Activated naive CD4-positive, alpha-beta T cell treated with anti-CD3 and anti-CD28 coated beads, Interleukin-2, amount 50 U/mL, for 72 hours (primary cell): ENCODE data around the gene CLEC11A. TPM values are rescaled to one million over a fixed set of nuclear protein-coding genes. Genes with fewer than 3 reads are reported as not detected.
A peak's percentile ranks its signal among the peaks of the same experiment; 100 is the strongest.
"Not testable (repeated sequence)": the region's sequence is repeated elsewhere in the genome, so short reads cannot be mapped to it uniquely, and the experiment has no call there.

Experiments
- ATAC-seq, 2 donors: fragments of 150-1000 bp; cut with Tn5 transposase; 2 replicates each; pipeline ENCODE4 v1.10.0; 2021; ENCODE audit warnings: mild to moderate bottlenecking in 2 of 2, moderate library complexity in 2 of 2
- DNase-seq, 2 donors: peaks; one replicate each; pipeline ENCODE4 v3.0.0; 2021 to 2022; ENCODE audit warnings: low spot score in 2 of 2
- H3K27ac Mint-ChIP-seq, 2 donors: one replicate each; pipeline ENCODE4 v1.8.0; 2022; ENCODE audit warnings: mild to moderate bottlenecking in 2 of 2, mixed read lengths in 2 of 2
- H3K36me3 Mint-ChIP-seq, 2 donors: one replicate each; pipeline ENCODE4 v1.8.0; 2022; ENCODE audit warnings: mixed read lengths in 2 of 2
- H3K9me3 Mint-ChIP-seq, 2 donors: one replicate each; pipeline ENCODE4 v1.8.0; 2022; ENCODE audit warnings: mixed read lengths in 2 of 2
- total RNA-seq, 2 donors: library from RNA; stranded (reverse); gene quantifications; one replicate each; pipeline ENCODE4 v1.2.3, GENCODE V29; 2022

CLEC11A gene
- total RNA-seq, 2 donors from 2014 or later = 0.55 to 1.6 TPM

- Mint-ChIP-seq H3K9me3 (no peaks in the 10 kb centered on the region), H3K27ac (no peak overlapping the region), H3K36me3 (no peaks in the 10 kb centered on the region)
- ATAC-seq (no peak), DNase-seq (no peak)
Observed at GRCh38 chr19:50735869-50736268, 12.7 kb downstream of the CLEC11A start.

GRCh38 chr19:50736338-50736737 lies 13.2 kb downstream of the CLEC11A start:
- no peaks in the 10 kb centered on the region for H3K36me3 Mint-ChIP-seq

DNA sequence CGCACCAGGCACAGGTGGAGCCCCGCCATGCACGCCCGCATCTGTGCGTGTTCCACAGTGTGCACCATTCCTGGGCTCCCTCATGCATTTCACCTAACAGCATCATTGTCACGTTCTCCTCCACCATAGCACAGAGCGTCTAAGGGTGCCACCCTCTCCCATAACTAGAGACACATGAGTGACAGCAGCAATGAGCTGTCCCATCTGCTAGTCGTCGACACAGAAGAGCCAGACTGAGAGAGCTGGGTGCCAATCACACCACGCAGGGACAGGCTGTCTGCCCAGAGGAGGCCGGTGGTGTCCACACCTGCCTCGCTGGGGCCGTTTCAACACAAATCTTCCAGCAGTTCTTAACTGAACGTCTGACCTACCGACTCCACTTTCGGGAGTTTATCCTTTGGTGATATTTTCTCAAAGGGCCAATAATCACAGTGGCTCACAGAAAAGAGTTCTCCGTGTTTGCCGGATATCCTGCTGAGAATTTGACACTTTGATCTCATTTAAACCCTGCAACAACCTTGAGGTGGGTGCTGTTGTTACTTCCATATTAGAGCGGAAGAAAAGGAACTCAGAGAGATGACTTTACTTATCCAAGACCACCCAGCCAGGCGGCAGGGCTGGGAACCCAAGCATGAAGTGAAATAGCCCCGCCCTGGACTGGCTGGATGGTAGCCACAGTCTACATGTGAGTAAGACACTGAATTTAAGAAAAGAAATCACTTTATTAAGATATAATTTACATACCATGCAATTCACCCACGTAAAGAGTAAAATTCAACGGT lies 16.2 kb downstream of the CLEC11A start:
- no peak for ATAC-seq
- no peaks in the 10 kb centered on the region for H3K36me3 Mint-ChIP-seq
- no peak for DNase-seq
- H3K9me3 Mint-ChIP-seq = no peaks in the 10 kb centered on the region
- H3K27ac Mint-ChIP-seq = no peak overlapping the region

More at GRCh38 chr19:50736338-50736737, 13.2 kb downstream of the CLEC11A start:
- DNase-seq (no peak), ATAC-seq (no peak)
- H3K27ac Mint-ChIP-seq = no peak overlapping the region
- no peaks in the 10 kb centered on the region for H3K9me3 Mint-ChIP-seq

DNA sequence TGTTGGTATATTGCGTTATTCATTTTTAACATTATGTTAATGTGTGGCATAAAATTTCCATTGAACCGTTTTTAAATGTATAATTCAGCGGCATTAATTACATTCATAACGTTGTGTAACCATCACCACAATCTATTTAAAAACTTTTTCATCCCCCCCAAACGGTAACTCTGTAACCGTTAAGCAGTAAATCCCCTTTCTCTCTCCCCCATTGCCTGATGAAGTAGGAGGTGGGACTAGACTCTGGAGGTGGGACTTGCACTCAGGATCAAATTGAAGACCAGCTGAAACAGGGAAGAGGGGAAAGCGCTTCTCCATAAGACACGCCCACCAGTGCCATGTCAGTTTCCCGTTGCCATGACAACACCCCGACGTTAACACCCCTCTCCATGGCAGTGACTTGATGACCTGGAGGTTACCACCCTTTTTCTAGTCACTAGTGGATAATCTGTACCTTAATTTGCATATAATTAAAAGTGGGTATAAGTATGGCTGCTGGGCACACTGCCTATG lies 16.8 kb downstream of the CLEC11A start:
- DNase-seq = no peak
- H3K9me3 Mint-ChIP-seq = no peaks in the 10 kb centered on the region
- no peak overlapping the region for H3K27ac Mint-ChIP-seq
- ATAC-seq = no peak
- H3K36me3 Mint-ChIP-seq = no peaks in the 10 kb centered on the region

- Mint-ChIP-seq H3K27ac (no peak overlapping the region), H3K9me3 (no peaks in the 10 kb centered on the region), H3K36me3 (no peaks in the 10 kb centered on the region)
- DNase-seq (no peak), ATAC-seq (no peak)
Observed at GRCh38 chr19:50741179-50741933, 18.2 kb downstream of the CLEC11A start.

DNA sequence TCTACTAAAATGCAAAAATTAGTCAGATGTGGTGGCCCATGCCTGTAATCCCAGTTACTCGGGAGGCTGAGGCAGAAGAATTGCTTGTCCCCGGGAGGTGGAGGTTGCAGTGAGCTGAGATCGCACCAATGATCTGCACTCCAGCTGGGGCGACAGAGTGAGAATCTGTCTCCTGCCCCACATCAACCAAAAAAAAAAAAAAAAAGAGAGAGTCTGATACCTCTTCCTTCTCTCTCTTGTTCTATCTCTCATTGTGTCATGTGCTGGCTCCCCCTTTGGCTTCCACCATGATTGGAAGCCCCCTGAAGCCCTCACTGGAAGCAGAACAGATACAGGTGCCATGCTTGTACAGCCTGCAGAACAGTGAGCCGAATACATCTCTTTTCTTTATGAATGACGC lies 20.4 kb downstream of the CLEC11A start:
- ATAC-seq = no peak
- DNase-seq = no peak
- Mint-ChIP-seq H3K9me3 (no peaks in the 10 kb centered on the region), H3K36me3 (no peaks in the 10 kb centered on the region), H3K27ac (no peak overlapping the region)

- DNase-seq (no peak), ATAC-seq (no peak)
- Mint-ChIP-seq H3K36me3 (no peaks in the 10 kb centered on the region), H3K9me3 (no peaks in the 10 kb centered on the region), H3K27ac (no peak overlapping the region)
Observed at GRCh38 chr19:50745221-50745620, 22.1 kb downstream of the CLEC11A start.

- H3K9me3 Mint-ChIP-seq, H3K36me3 Mint-ChIP-seq, H3K27ac Mint-ChIP-seq, DNase-seq: not testable (repeated sequence)
- ATAC-seq = peak in 1 of 2 donors; percentile 26
Observed at GRCh38 chr19:50747141-50747540, 24.0 kb downstream of the CLEC11A start.

DNA sequence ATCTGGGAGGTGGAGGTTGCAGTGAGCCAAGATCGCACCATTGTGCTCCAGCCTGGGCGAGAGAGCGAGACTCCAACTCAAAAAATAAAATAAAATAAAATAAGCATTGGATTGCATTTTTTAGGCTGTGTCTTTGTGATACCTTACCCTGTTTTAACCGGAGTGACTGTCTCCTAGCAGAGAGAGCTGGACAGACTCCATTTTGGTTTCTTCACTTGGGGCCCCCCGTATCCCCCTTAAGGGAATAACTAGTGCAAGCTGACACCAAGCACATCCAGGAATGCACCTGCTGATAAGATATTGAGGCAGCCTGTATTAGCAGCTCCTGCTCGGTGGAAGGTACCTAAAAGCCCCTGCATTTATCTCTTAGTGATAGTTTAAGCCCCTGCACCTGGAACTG lies 26.3 kb downstream of the CLEC11A start:
- DNase-seq (no peak), ATAC-seq (no peak)
- H3K27ac Mint-ChIP-seq = no peak overlapping the region
- H3K9me3 Mint-ChIP-seq = no peaks in the 10 kb centered on the region
- H3K36me3 Mint-ChIP-seq = no peaks in the 10 kb centered on the region

- DNase-seq (no peak), ATAC-seq (no peak)
- Mint-ChIP-seq H3K9me3 (no peaks in the 10 kb centered on the region), H3K27ac (no peak overlapping the region), H3K36me3 (no peaks in the 10 kb centered on the region)
Observed at GRCh38 chr19:50750010-50750409, 26.8 kb downstream of the CLEC11A start.

DNA sequence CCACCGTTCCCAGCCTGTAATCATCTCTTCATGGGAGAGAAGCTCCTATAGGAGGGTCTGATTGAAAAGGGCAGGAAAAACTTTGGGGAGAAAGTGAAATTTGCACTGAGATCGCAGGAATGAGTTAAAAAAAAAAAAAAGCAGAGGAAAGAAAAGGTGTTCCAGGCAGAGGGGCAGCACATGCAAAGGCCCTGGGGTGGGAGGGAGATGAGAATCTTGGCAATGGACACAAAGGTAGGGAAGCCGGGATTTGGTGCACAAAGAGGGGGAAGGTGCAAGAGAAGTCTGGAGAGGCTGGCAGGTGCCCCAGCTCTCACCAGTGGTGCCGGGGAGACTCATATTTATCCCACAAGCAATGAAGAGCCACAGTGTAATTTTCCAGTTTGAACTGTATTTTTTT lies 30.7 kb downstream of the CLEC11A start:
- ATAC-seq = no peak
- H3K9me3 Mint-ChIP-seq = no peaks in the 10 kb centered on the region
- H3K36me3 Mint-ChIP-seq = no peaks in the 10 kb centered on the region

GRCh38 chr19:50756244-50756643 lies 33.1 kb downstream of the CLEC11A start:
- H3K9me3 Mint-ChIP-seq, H3K27ac Mint-ChIP-seq, ATAC-seq, DNase-seq, H3K36me3 Mint-ChIP-seq: not testable (repeated sequence)

More for the DNA sequence above, 30.7 kb downstream of the CLEC11A start:
- no peak overlapping the region for H3K27ac Mint-ChIP-seq
- DNase-seq = no peak

- ATAC-seq, H3K9me3 Mint-ChIP-seq, DNase-seq, H3K36me3 Mint-ChIP-seq, H3K27ac Mint-ChIP-seq: not testable (repeated sequence)
Observed at GRCh38 chr19:50757624-50758023, 34.5 kb downstream of the CLEC11A start.

DNA sequence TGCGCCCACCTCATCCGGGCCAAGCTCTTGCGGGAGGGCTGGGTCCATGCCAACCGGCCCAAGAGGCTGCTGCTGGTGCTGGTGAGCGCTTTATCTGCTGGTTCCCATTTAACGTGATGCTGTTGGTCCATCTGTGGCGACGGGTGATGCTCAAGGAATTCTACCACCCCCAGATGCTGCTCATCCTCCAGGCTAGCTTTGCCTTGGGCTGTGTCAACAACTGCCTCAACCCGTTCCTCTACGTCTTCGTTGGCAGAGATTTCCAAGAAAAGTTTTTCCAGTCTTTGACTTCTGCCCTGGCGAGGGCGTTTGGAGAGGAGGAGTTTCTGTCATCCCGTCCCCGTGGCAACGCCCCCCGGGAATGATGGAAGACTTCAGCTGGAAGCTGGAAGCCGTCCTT lies 35.9 kb downstream of the CLEC11A start:
- H3K9me3 Mint-ChIP-seq, ATAC-seq, H3K27ac Mint-ChIP-seq, H3K36me3 Mint-ChIP-seq, DNase-seq: not testable (repeated sequence)

- Mint-ChIP-seq H3K9me3 (no peaks in the 10 kb centered on the region), H3K27ac (no peak overlapping the region), H3K36me3 (peaks cover 0 to 7% of the 10 kb centered on the region in 2 donors)
- ATAC-seq (peak in 1 of 2 donors; percentile 44), DNase-seq (no peak)
Observed at GRCh38 chr19:50759886-50760285, 36.7 kb downstream of the CLEC11A start.

DNA sequence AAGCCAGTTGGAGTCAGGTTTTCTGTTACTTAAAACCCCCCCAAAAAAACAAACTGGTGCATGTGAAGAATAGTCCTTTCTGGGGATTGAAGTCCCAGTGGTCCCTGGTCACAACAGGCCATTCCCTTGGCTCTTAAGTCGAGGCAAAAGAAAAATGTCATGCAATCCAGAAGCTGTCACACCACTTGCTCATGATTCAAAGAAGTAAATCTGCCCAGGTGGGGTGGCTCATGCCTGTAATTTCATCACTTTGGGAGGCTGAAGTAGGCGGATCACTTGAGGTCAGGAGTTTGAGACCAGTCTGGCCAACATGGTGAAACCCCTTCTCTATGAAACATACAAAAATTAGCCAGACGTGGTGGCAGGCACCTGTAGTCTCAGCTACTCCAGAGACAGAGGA lies 38.3 kb downstream of the CLEC11A start:
- H3K27ac Mint-ChIP-seq, H3K9me3 Mint-ChIP-seq, ATAC-seq: not testable (repeated sequence)

DNA sequence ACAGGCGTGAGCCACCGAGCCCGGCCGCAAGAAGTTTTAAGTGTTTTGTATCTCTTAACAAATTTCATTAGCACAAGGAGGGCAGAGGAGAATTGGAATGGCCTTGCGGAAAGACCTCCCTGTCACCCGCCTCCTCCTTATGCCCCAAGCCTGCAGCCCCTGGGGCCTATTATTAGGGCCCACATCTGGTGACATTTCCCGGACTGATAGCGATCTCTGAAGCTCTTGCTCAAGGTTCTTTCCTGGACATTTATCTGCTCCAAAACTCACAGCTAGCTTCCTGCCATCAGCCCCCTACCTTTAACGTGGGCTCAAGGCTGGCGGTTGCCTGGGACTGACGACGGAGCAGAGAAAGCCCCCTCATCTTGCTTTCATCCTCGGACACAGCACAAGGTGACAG lies 40.4 kb downstream of the CLEC11A start:
- not testable (repeated sequence) for H3K9me3 Mint-ChIP-seq, ATAC-seq, DNase-seq, H3K27ac Mint-ChIP-seq, H3K36me3 Mint-ChIP-seq

More for the DNA sequence above, 38.3 kb downstream of the CLEC11A start:
- not testable (repeated sequence) for H3K36me3 Mint-ChIP-seq, DNase-seq
